ENCODE measurements around the gene SLC25A42. TPM values are rescaled to one million over a fixed set of nuclear protein-coding genes. Genes with fewer than 3 reads are reported as not detected.

The SLC25A42 gene
- total RNA-seq, 1 donor from 2014 or later: 14.2 TPM

DNA sequence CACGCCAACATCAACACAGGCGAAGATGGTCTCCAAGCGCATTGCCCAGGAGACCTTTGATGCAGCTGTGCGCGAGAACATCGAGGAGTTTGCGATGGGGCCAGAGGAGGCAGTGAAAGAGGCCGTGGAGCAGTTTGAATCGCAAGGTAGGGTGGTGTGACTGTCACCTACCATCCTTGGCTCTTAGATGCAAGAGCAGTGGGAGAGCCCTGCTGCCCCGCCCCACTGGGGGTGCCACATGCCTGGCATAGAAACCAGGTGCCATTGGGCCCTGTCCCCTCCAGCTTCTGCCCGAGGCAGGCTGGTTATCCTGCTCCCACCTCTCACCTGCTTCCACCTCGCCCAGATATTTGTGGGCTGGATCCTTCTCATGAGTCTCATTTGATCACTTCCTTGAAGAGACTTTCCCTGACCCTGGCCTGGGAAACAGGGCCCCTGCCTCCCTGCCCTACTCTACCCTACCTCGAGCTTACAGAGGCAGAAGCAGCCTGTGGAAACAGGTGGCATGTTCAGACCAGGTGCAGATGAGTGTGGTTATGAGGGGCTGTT is 21.0 kb upstream of the SLC25A42 start:
- Mint-ChIP-seq H3K36me3 (ENCODE audit: unreplicated experiment) (no peaks in the 10 kb centered on the region), H3K4me3 (ENCODE audit: unreplicated experiment) (no peak overlapping the region), H3K27me3 (ENCODE audit: unreplicated experiment) (no peaks in the 10 kb centered on the region), H3K4me1 (ENCODE audit: low read depth, unreplicated experiment) (no peaks in the 10 kb centered on the region), H3K9me3 (ENCODE audit: unreplicated experiment) (no peaks in the 10 kb centered on the region), H3K27ac (ENCODE audit: unreplicated experiment) (no peak overlapping the region)
- no peak for TF ChIP-seq CTCF (IDR thresholded peaks at IDR 0.05; ENCODE audit: partially characterized antibody, unreplicated experiment)
- no peak for DNase-seq

- H3K36me3 Mint-ChIP-seq (ENCODE audit: unreplicated experiment): no peaks in the 10 kb centered on the region
- no peak for DNase-seq
- no peak overlapping the region for H3K4me3 Mint-ChIP-seq (ENCODE audit: unreplicated experiment)
- no peak overlapping the region for H3K27ac Mint-ChIP-seq (ENCODE audit: unreplicated experiment)
- no peaks in the 10 kb centered on the region for H3K4me1 Mint-ChIP-seq (ENCODE audit: low read depth, unreplicated experiment)
- H3K9me3 Mint-ChIP-seq (ENCODE audit: unreplicated experiment): no peaks in the 10 kb centered on the region
- H3K27me3 Mint-ChIP-seq (ENCODE audit: unreplicated experiment): no peaks in the 10 kb centered on the region
- no peak for TF ChIP-seq CTCF (IDR thresholded peaks at IDR 0.05; ENCODE audit: partially characterized antibody, unreplicated experiment)
These were observed 20.3 kb upstream of the SLC25A42 start for GRCh38 chr19:19043481-19043880.

- Mint-ChIP-seq H3K4me1 (ENCODE audit: low read depth, unreplicated experiment) (no peaks in the 10 kb centered on the region), H3K27ac (ENCODE audit: unreplicated experiment) (no peak overlapping the region), H3K9me3 (ENCODE audit: unreplicated experiment) (no peaks in the 10 kb centered on the region), H3K4me3 (ENCODE audit: unreplicated experiment) (no peak overlapping the region), H3K36me3 (ENCODE audit: unreplicated experiment) (no peaks in the 10 kb centered on the region), H3K27me3 (ENCODE audit: unreplicated experiment) (no peaks in the 10 kb centered on the region)
- no peak for TF ChIP-seq CTCF (IDR thresholded peaks at IDR 0.05; ENCODE audit: partially characterized antibody, unreplicated experiment)
- no peak for DNase-seq
These were observed 19.9 kb upstream of the SLC25A42 start for GRCh38 chr19:19043881-19044280.

GRCh38 chr19:19049406-19049805 is 14.4 kb upstream of the SLC25A42 start:
- no peak for DNase-seq
- Mint-ChIP-seq H3K4me1 (ENCODE audit: low read depth, unreplicated experiment) (no peaks in the 10 kb centered on the region), H3K36me3 (ENCODE audit: unreplicated experiment) (no peaks in the 10 kb centered on the region), H3K9me3 (ENCODE audit: unreplicated experiment) (no peaks in the 10 kb centered on the region), H3K4me3 (ENCODE audit: unreplicated experiment) (no peak overlapping the region), H3K27me3 (ENCODE audit: unreplicated experiment) (no peaks in the 10 kb centered on the region), H3K27ac (ENCODE audit: unreplicated experiment) (no peak overlapping the region)
- no peak for TF ChIP-seq CTCF (IDR thresholded peaks at IDR 0.05; ENCODE audit: partially characterized antibody, unreplicated experiment)

GRCh38 chr19:19050104-19050503 is 13.7 kb upstream of the SLC25A42 start:
- Mint-ChIP-seq H3K4me1 (ENCODE audit: low read depth, unreplicated experiment) (no peaks in the 10 kb centered on the region), H3K36me3 (ENCODE audit: unreplicated experiment) (no peaks in the 10 kb centered on the region), H3K4me3 (ENCODE audit: unreplicated experiment) (no peak overlapping the region), H3K9me3 (ENCODE audit: unreplicated experiment) (no peaks in the 10 kb centered on the region), H3K27ac (ENCODE audit: unreplicated experiment) (no peak overlapping the region), H3K27me3 (ENCODE audit: unreplicated experiment) (no peaks in the 10 kb centered on the region)
- no peak for DNase-seq
- TF ChIP-seq CTCF (IDR thresholded peaks at IDR 0.05; ENCODE audit: partially characterized antibody, unreplicated experiment): no peak
